GM18873 (cell line): ENCODE results near the gene RAB39B.
"Not testable (repeated sequence)": the region's sequence is repeated elsewhere in the genome, so short reads cannot be mapped to it uniquely, and the experiment has no call there.

Source experiments
- ATAC-seq: cut with Tn5 transposase; IDR thresholded peaks from one replicate; pipeline ENCODE4 v1.9.1; 2021; ENCODE audit warnings: mild to moderate bottlenecking, moderate library complexity, moderate number of reproducible peaks; ENCODE audit not compliant: unreplicated experiment, low FRiP score

RAB39B gene, protein sequence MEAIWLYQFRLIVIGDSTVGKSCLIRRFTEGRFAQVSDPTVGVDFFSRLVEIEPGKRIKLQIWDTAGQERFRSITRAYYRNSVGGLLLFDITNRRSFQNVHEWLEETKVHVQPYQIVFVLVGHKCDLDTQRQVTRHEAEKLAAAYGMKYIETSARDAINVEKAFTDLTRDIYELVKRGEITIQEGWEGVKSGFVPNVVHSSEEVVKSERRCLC

DNA sequence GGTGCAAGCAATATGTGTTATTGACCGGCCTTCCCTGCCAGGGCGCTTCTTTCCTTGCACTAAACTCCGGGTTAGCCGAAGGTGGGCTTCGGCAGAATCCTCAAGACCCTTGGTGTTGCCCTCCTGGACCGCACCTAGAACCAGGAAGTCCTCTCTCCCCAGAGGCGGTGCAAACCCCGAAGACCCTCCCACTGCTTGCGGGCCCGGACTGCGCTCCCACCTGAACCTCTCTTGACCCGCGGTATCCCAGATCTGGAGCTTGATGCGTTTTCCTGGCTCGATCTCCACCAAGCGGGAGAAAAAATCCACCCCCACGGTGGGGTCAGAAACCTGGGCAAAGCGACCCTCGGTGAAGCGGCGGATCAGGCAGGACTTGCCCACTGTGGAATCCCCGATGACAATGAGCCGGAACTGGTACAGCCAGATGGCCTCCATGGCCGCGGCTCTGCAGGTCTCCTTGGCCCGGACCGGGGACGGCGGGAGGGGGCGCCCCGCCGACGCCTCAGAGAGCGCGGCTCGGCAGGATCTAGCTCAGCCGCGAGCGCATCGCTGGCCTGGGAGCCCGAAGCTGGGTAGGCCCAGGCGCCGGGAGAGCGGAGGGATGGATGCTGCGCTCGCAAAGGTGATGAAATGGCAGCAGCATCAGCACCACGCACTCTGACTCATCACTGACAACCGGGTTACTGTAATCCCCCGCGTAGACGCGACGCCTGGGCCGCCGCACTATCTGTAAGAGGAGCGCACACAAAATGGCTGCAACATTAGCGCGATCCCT is at the start of gene RAB39B:
TSS of gene RAB39B (minus strand) at position 638 of the 775 bp plus-strand sequence. CDS start at position 435, 203 bp downstream.
- ATAC-seq, result peak; percentile 89

DNA sequence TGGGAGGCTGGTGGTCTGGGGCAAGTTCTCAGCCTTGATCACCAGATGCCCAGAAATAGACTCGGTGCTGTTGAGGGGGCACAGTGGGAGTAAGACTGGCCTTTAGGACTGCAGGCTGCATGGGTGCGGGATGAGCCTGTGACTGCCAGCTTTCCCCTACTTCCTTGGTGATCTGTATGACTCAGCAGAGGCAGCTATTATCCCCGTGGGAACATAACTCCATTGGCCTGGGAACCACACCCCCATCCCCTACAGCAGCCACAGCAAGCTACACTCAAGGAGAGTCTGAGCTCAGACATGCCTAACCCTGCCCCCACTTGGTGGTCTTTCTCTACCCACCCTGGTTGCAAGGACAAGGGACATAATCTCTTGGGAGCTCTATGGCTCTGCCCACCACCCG is 49.5 kb upstream of the RAB39B start:
- ATAC-seq, result no peak

DNA sequence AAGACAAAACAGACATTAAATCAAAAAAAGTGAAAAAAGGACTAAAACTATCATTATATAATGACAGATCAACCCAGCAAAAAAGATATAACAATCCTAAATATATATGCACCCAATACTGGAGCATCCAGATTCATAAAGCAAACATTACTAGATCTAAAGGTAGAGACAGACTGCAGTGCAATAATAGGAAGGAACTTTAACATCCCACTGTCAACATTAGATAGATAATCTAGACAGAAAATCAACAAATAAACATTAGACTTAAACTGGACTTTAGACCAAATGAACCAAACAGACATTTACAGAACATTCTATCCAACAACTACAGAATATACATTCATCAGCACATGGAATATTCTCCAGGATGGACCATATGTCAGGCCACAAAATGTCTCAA is 29.5 kb upstream of the RAB39B start:
- no peak for ATAC-seq

DNA sequence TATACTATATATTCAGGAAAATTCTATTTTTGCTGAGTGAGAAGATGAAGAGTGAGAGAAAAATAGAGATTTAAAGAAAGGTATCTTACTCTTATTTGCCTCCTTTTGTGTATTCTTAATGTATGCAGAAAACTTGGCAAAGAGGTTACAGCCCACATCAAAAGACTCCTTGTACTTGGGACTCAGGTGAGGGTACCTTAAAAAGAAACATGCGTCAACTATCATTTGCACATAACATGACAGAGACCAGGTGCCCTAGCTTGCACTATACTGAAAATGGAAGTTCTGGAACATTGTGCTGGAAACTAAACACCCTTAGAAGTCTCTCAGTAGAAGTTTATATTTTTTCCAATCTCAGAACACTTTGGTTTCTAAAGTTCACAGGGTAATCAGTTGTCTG is 15.6 kb upstream of the RAB39B start:
- ATAC-seq, result no peak

DNA sequence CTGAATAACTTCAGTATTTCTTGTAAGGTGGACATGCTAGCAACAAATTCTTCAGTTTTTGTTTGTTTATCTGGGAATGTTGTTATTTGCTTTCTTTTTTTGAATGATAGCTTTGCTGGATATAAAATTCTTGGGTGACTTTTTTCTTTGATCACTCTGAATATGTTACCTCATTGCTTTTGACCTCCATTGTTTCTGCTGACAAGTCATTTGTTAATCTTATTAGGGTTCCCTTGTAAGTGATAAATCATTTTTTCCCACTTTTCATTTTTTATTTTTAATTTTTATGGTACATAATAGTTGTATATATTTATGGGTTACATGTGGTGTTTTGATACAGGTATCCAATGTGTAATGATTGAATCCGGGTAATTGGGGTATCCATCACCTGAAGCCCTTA is 6.7 kb upstream of the RAB39B start:
- ATAC-seq, result no peak

DNA sequence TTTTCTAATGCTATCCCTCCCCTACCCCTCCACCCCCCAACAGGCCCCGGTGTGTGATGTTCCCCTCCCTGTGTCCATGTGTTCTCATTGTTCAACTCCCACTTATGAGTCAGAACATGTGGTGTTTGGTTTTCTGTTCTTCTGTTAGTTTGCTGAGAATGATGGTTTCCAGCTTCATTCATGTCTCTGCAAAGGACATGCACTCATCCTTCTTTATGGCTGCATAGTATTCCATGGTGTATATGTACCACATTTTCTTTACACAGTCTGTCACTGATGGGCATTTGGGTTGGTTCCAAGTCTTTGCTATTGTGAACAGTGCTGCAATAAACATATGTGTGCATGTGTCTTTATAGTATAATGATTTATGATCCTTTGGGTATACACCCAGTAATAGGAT is 3.7 kb upstream of the RAB39B start:
- ATAC-seq, result not testable (repeated sequence)

DNA sequence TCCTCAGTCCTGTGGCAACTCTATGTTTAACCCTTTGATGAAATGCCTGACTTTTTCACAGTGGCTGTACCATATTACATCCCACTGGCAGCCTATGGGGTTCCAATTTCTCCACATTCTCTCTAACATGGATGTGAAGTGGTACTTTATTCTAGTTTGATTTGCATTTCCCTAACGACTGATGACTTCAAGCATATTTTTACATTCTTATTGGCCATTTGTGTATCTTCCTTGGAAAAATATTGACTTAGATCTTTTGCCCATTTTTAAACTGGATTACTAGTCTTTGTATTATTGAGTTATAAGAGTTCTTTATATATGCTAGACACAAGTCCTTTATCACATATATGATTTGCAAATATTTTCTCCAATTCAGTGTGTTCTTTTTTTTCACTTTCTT is 2.1 kb upstream of the RAB39B start:
- ATAC-seq, result no peak

DNA sequence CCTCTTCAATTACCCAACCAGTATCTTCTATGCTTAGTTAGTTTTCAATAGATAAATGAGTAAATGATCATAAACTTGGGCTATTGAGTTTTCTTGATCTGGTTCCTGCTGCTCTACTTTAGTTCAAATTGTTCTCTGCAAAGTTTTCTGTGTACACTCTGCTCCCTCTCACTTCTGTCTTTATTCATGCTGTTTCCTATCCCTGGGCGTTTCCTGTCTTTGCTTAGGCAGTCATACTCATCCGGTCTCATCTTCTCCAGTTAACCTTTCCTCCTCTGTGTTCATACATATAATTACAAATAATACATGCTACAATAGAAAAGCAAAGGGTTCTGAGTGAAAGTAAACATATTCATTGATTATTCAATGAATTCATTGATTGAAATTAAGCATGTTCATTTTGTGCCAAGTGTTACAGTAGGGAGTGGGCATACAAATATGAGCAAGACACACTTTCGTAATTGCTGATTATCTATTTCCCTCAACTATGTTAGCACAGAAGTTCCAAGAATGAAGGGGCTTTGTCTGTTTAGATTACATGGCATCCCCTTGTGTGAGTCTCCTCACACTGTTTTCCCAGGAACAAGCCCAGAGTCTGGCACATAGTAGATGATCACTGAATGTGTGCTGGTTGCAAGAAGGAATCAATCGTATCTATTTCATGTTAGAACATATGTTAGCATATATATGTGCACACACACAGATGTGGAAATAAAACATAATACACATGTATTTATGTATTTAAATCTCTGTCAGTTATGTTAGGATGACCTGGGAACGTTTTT is 1.1 kb downstream of the RAB39B start:
- no peak for ATAC-seq

DNA sequence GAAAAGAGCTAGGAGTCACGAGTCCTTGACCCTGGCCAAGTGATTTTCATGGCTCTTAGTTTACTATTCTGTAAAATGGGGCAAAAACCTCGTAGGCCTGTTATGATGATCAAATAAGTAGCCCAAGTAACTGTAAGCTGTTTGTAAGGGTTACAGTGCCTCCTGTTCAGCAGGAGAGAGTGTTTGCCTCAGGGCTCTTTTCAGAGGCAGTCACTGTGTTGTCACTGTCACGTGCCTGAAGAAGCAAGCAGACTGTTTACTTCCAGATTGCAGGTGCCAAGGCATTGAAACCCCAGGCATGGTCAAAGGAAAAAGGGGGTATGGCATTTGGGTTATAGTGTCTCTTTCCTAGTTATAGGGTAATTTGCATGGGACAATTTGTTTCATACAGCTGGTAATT is 4.5 kb downstream of the RAB39B start:
- no peak for ATAC-seq

DNA sequence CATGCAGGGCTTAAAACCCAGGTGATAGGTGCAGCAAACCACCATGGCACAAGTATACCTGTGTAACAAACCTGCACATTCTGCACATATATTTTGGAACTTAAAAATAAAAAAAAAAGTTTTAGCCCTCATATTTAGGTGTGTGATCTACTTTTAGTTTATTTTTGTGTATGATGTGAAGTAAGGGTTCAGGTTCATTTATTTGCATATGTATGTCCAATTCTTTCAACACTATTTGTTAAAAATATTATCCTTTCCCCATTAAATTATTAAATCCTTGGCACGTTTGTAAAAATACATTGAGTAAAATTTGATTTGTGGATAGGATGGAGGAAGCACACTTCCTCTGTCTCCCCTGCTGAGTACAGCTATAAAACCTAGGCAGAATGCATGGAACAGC is 12.9 kb downstream of the RAB39B start:
- ATAC-seq, result no peak

DNA sequence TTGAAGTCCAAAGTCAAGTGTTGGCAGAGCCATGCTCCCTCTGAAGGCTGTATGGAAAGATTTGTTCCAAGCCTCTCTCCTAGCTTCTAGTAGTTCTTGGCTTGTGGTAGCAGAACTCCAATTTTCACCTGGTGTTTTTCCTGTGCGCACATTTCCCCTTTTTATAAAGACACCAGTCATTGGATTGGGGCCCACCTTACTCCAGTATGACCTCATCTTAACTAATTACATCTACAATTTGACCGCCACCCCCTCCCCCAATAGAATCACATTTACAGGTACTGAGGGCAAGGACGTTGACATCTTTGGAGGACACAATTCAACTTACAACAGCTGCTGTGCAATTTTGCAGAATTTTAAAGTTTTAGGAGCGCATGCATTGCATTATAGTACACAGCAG is 16.8 kb downstream of the RAB39B start:
- no peak for ATAC-seq

DNA sequence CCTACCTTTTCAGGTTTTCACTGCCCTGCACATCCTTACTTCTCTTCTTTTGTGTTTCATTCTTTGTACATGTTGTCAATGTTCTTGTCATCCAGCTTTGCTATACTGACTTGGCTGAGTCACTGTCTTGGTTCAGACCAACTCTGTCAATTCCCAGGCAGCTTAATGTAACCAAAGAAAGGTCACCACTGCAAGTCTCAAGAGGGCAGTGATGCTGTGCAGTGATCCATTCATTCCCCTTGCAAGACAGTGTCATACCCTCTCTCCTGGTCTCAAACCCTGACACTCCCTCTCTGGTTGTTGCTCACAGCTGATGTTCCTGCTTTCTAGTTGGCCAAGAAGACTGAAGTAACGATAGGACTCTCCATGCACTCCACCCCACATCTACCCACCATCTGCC is 17.5 kb downstream of the RAB39B start:
- ATAC-seq, result no peak

DNA sequence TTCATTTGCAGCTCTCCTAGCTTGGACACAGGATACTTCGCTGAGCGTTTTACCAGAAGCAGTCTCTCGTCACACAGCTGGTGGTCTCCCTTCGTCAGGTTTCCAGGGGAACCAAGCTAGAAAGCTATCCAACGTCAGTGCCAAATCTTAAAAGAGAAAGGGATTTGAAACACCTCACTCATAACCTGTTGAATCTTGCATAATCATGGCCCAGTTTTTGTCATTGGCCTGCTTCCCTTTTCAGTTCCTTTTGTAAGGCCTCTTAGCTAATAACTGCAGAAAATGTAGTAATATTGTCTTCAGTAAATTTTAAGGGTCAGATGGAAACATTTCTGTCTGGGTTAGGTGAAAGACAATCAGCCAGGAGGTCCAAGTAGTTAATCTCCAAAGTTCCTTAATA is 22.0 kb downstream of the RAB39B start:
- no peak for ATAC-seq

DNA sequence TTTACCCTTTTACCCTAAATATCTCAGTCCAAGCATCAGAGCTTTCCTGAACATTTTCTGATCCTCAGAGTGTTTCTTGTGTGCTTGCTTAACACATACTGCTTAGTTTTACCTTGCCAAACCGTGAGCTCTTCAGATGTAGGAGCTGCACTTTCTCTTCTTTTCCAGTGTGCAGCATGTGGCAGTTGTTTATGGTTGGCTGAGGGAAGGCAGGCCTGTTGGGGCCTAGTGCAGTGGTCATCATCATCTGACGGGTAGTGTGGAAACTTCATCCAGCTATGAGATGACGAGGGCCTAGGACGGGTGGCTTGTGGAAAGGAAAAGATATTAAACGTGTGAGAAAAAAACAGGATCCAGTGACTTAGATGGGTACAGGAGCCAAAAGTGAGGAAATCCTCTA is 26.6 kb downstream of the RAB39B start:
- ATAC-seq, result no peak

DNA sequence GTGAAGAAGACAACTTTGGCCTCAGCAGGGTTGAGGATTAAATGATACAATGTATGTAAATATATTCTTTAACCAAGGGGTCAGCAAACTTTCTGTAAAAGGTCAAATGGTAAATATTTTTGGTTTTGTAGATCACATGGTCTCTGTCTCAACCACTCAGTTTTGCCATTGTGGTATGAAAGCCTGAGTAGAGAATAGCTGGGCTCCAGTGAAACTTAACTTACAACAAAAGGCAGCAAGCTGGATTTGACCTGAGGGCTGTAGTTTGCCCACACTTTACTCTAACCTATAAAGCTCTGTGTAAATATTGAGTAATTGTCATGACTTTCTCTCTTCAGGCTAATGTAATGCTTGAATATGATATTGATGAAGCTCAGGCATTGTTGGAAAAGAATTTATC is 28.4 kb downstream of the RAB39B start:
- no peak for ATAC-seq

DNA sequence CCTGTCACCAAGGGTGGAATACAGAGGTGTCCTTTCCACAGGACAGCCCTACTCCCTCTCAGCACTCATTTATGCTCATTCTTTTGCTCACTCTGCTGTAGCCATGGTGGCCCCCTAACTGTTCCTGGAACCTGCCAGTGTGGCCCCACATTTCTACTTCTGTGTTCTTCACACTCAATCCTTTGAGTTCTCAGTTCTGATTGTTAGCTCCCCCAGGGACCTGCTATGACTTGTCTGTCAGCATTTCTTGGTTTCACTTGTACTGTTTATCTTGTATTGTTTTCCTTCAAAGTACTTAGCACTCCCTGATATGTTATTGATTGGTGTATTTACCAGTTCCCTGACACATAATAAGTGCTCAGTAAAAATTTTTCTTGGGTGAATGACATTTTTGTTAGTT is 33.1 kb downstream of the RAB39B start:
- ATAC-seq, result no peak

DNA sequence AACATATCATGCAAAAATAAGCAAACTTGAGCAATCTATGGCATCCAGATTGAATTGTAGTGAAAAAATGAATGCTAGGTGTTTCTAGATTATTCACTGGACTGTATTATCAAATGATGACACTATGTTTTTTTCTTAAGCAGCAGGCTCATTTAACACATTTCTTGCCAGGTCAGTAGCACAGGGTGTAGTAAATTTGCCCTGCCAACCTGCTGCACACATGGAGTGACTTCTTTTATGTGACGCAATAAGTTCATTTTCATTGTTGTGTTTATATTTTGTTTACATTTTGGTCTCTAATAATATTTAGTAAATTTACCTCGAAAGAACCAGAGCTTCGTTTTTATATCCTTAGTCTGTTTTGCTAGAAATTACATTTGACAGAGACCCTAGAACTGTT is 38.5 kb downstream of the RAB39B start:
- ATAC-seq, result no peak

DNA sequence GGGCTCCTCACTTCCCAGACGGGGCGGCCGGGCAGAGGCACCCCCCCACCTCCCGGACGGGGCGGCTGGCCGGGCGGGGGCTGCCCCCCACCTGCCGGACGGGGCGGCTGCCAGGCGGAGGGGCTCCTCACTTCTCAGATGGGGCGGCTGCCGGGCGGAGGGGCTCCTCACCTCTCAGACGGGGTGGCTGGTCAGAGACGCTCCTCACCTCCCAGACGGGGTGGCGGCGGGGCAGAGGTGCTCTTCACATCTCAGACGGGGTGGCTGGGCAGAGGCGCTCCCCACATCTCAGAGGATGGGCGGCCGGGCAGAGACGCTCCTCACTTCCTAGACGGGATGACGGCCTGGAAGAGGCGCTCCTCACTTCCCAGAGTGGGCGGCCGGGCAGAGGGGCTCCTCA is 40.5 kb downstream of the RAB39B start:
- ATAC-seq, result not testable (repeated sequence)

DNA sequence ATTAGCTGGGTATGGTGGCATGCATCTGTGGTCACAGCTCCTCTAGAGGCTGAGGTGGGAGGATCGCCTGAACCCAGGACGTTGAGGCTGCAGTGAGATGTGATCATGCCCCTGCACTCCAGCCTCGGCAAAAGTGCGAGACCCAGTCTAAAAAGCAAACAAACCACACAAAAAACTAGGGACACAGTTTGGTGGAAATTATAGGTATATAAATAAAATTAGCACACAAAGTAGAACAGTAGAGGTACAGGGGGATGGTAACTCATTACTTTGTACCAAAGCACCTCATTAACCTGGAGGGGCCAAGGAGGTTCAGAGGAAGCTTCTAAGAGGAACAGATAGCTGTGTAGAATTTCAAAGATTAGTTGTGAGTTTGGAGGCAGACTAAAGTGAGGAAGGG is 42.9 kb downstream of the RAB39B start:
- no peak for ATAC-seq

DNA sequence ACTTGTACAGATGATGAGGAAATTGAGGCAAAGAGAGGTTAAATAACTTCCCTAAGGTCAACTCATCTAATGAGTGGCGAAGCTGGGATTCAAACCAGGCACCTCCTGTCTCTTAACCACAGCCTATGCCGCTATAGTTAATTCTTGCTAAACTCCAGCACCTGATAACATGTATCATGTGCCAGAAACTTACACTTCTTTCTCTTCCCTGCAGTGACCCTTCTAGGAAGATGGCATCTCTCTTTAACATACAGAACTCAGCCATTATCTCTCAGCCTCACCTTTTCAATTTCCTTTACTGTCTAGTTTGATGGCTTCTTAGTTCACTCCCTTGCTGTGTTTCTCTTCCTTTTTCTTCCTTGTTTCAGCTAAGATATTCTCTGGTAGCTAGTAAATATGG is 45.5 kb downstream of the RAB39B start:
- ATAC-seq, result no peak

DNA sequence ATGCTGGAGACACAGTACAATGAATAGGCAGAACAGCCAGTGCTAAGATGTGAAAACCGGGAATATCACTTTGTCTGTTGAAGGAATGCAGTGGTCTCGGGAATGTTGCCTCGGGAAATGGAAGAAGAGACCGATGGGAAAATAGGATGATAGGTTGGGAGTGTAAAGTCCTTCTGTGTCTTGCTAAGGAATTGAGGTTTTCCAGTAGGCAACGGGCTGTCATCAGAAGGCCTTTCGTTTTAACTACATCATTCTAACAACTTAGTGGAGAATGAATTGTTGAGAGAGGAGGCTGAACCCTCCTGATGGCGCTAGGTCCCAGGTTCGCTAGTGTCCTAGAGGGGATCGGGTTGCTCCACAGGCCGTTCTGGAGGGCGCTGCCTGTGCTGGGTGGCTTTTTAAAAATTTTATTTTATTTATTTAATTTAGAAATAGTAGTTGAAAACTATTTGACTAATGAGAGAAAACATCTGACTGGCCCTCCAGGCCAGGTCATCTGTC is 47.3 kb downstream of the RAB39B start:
- no peak for ATAC-seq
